Measurements from ENCODE around the gene WNK1. TPM values are rescaled to one million over a fixed set of nuclear protein-coding genes. Genes with fewer than 3 reads are reported as not detected.

WNK1 gene
- total and polyA plus RNA-seq, 2 of the 8 experiments (the other 6 are each of a cell fraction or from before 2014, with no cell fraction given) = 88.2 to 157 TPM

- TF ChIP-seq ATF2 (IDR thresholded peaks at IDR 0.05; ENCODE audit: low read length) = no peak
- TF ChIP-seq EZH2 (IDR thresholded peaks at IDR 0.05; ENCODE audit: low read depth, low read length, severe bottlenecking) = no peak
- no peak for TF ChIP-seq KDM4A (IDR thresholded peaks at IDR 0.05; ENCODE audit: low read depth, low read length, severe bottlenecking)
- no peak for TF ChIP-seq SIN3A (conservative IDR thresholded peaks at IDR 0.05 in 1 of 2, IDR thresholded peaks at IDR 0.05 in 1 of 2; ENCODE audit: low read depth in 1 of 2, low read length in 2 of 2)
- TF ChIP-seq RXRA (IDR thresholded peaks at IDR 0.05; ENCODE audit: insufficient read depth, low read depth, low read length) = no peak
- TF ChIP-seq RFX5 (IDR thresholded peaks at IDR 0.05; ENCODE audit: borderline replicate concordance, low read depth, low read length) = no peak
- no peak for TF ChIP-seq TBP (IDR thresholded peaks at IDR 0.05; ENCODE audit: low read depth, low read length)
These were observed 194.3 kb downstream of the WNK1 start (continued) for GRCh38 chr12:946631-947030.

All from H1 (cell line).